ENCODE measurements around the gene CRACDL.

The CRACDL gene

DNA sequence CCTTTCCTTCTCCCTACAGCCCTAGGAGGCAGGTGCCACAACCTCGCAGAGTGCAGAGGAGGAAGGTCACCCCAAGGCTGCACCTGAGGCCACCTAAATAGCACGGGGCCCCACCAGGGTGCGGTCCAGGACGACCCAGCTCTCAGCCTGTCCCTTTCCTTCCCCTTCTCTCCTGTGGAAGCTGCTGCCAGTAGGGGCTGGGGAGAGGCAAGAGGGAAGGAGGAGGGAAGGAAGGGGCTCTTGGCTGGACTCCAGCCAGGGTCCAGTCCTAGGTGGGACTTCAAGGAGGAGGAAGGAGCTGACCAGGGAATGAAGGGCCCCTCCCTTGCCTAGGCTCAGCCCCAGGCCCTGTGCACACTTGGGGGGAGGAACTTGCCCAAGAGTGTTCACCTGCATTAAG is 11.1 kb downstream of the CRACDL start:
- DNase-seq, result no peak

DNA sequence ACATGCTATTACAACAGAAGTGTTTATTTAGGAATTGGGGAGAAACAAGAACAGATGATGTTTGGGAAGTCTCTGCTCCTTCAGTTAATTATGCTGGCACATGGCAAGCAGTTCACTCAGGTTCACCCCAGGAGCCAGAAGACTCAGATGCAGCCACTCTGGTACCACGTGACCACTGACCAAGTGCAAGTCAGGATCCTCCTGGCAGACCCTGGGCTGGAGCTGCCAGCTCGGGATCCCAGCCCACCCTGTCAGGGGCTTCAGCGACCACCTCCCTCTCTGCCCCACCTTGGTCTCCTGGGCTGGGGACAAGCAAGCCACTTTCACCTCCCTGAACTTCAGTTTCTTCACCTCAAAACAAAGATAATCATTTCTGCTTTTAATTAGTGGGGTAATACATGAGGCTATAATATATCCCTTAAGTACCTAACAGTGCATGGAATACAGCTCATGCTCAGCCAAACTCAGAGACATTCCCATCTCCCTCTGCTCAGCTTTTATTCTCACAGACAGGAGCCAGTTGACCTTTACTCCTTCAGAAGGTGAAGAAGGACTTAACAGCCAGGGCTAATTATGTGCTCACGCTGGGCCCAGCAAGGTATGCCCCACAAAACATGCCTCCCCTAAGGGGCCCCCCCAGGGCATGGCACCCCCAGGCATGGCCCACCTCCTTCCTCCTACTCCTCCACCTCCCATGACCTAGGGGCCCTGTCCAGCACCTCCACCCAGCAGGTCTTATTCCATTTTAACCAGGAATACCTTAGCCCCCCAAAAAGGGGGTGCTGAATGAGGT is 11.8 kb downstream of the CRACDL start:
- no peak for DNase-seq

DNA sequence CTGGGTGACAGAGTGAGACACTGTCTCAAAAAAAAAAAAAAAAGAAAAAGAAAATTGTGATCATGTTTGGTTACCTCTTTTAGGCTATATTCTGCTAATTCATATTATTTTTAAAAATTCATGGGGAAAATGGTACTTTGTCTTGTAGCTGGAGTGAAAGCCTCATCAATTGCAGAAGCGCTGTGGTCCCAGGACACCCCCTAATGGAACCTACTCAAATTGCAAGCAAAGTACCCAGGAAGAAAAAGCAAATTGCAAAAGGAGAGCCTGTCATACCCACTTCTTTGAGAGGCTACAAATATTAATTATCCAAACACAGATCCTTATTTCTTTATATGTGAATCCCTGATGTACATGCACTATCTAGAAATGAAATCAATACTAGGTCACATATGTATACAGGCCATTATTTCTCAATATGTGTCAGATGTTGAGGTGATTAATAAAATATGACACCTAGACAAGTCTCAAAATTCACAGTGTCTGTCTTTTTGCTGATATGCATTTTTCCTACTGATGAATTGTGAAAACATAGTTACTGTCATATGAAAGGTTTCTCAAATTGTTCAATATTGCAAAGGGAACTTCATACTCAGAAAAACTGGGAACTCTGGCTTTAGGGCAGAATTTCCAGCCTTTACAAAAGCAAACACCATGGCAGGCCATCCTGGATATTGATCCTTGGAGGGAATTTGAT is 12.6 kb downstream of the CRACDL start:
- DNase-seq, result no peak

DNA sequence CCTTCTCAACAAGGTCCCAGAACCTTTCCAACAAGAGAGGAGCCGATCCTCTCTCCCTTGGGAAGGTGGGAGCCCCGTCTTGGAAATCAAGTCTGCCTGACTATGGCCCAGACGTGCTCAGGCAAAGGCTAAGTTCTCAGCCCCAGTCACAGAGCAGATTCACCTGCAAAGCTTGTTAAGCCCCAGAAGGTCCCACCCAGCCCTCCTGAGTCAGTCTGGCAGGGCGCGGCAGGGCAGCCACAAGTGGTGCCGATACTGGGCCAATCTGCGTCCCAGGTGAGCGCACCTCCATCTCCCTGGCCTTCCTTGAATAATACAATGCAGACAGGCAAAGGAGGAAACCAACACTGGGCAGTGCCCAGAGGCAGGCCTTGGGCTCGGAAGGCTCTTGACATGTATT is 15.0 kb downstream of the CRACDL start:
- no peak for DNase-seq

DNA sequence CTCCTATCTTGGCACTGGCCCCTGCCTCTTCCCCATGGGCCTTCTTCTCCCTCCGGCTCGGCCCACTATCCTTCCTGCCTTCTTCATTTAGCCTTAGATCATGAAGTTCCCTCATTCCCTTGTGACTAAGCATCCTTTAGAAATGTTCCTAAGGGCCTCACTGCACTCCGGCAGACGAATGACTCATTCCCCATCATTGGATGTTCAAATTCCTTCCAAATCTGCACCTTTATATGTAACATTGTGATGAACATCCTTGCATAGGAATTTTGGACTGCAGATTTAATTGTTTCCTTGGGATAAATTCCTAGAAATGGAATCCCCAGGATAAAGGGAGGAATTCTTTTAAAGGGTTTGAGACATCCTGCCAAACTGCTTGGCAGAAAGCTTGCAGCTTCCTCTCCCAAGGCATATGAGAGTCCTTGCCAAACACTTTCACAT is 19.0 kb downstream of the CRACDL start:
- DNase-seq, result no peak

DNA sequence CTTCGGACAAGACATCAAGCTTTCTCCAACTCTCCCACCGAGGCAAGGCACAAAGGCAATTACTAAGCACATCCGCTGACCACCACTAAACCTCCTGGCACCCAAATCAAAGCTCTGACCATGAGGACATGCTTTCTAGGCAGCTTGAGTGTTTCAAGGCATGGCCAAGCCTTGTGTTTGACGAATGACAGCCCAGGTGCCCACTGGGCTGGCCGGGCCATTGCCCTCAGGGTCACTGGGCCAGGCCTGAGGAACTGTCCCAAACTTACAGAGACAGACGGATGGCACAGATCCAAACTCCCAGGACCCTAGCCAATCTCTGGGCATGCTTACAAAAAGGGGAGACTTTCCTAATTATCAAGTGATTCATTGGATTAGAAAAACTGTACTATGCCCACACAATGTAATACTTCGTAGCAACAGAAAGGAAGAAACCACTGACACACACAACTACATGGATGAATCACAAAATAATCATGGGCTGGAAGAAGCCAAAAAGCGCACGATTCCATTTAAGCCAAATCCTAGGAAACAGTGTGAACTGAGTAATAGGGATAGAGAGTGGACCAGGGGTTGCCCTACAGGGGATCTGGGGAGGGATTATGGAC is 20.2 kb downstream of the CRACDL start:
- DNase-seq, result no peak

DNA sequence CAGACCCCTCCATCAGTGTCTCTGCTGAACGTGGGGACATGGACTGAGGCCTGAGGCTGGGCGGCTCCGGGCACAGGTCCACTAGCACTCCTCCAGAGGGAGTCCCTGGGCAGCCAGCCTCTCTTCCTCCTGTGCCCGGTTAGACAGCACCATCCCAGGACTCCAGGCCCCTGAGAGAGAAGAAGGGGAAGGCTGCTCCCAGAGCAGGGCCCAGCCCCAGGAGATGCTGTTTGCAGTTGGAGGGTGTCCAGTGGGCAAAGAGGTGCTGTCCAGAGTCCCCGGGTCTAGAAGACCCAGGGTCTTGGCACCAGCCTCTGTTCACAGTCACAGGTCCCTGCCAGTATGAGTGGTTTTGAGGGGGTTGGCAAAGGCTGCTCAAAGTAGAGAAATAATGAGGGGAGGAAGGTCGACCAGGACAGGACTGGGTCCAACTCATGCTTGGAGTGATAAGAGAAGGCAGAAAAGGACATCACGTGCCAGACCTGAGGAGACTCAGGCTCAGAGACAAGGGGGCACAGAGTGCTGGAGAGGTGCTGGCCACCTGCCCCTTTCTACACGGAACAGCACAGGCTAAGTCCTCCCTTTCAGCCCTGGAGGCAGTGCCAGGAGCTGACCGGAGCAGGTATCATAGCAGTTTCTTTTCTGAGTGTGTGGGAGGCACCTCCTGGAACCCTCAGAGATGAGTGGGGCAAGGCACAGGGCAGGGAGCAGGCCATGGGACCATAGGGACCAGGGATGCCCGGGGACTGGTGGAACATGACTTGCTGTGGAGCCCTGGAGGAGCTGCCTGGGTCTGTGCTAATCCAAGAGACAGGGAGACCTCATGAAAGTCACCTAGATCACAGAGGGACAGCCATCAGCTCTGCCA is 21.1 kb downstream of the CRACDL start:
- DNase-seq, result no peak

DNA sequence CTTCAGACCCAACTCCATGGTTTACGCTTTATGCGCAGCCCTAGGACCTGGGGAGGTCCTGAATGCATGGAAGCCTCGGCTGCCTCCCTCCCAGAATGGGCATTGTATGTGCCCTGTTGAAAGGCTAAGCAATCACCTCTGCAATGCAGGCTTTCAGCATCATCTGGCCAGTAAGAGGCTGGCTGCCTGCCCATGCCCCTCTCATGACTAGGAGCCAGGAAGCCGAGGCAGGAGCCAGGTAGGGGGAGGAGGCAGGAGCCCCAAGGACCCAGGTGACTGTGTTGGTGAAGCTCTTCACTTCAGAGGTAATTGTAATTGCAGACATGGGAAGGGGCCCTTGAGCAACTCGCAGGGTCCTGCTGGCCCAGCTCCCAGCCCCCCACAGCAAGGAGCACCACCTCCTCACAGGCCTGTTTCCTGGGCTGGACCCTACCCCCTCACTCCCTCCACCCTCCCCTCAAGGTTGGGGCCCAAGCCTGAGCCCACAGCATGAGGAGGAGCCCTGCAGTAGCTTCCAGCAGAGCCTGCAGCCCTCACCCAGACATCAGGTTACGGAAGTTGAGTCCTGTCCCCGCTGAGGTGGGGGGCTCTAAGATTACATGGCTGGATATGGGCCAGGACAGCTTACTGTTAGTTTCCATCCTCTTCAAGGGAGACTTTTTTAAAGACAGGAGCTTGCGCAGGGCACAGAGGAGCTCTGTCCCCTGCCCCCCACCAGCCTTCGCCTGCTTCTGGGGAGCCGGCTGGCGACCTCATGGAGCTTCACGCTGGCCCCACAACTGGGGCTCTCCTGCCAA is 21.9 kb downstream of the CRACDL start:
- DNase-seq, result no peak

DNA sequence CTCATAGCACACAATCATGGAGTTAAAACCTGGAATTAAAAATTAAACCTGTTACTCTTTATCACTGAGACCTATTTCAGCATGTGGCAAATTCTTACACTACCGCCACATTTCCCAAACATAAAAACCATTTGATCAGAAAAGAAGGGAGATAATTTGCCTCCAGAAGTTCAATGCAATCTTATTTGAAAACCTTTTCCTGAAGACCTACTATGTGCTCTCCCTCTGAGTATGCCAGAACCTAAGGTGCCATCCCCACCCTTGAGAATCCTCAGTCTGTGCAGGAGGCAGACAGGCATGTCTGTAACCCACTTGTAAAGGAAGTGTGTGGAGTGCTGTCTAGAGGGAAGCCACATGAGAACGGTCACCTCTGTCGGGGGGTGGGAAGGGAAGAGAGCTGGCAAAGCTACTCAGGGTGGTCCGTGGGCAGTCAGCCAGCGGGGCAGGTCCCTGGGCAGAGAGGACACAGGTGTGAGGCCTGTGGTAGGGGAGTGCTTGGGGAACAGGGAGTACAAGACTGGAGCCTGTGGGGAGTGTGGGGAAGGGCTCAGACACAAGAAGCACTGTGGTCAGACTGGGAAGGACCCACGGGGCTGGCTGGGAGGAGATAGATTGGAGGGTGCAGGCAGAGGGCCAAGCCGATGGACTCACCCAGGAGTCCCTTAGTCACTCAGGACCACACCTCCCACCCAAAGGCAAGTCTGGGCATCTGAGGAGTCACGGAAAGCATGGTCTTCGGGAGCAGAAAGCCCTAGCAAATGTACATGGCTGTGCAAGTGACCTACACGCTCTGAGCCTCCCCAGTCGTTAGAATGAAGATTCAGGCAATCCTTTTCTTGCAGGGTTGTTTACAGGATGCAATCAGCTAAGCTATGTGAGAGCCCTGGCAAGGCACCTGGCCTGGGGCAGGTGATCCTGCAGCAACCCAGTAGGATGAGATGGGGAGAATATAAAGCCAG is 22.8 kb downstream of the CRACDL start:
- DNase-seq, result no peak

DNA sequence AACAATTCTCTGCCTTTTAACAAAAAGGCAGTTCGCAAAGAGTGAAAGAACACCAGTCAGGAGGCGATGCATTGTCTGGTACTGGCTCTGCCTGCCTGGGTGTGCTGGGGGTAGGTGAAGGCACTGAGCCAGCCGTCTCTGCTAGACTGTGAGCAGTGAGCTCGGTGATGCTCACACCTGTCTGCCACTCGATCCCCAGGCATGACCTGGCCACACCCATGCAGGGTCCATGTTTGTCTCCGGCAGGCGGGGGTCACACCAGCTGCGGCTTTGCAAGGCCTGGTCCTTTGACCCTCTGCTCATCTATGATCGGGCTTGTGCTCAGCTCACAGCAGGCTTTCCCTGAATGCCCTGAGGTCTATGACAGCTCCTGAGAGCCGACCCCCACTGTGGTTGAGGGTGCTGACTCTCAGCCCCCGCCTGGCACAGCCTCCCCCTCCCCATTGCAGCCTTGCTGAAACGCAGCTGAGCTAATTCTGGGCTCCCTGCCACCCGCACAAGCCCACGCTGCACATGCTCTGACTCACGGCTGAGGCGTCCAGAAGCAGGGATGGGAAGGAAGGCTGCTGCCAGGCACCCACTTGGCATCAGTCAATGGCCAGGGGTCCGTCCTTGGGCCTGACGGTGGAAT is 23.7 kb downstream of the CRACDL start:
- peak; percentile 57 for DNase-seq

DNA sequence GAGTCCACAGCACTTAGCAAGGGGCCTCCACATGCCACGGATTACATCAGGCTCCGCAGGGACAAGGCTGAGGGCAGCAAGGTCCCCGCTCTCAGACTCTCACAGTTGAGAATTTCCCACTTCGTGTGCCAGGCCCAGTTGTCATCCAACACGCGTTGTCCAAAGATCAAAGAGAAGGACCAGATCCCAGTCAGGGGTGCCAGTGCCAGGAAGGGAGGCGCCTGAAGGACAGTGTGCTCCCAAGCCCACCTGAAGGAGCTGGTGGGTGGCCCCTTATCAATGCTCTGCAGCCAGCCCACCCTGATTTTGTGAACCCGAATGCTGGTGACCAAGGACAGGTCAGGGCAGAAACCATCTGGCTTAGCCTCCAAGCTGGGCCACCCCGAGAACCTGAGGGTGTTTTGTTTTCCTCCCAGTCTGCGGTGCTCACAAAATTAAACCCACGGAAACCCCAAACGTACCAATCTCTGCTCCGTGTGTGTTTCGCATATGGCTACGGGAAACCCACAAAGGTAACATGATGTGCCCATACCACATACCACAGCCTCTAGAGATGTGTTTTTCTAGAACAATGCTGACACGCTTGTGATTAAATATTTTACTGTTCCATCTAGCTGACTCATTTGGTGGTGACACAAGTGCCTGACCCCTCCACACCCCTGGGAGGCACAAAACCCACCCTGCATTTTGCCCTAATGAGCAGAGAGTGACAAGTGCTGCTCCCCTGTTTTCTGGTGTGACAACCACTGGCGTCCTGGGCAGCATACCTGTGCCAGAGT is 24.5 kb downstream of the CRACDL start:
- DNase-seq, result no peak

DNA sequence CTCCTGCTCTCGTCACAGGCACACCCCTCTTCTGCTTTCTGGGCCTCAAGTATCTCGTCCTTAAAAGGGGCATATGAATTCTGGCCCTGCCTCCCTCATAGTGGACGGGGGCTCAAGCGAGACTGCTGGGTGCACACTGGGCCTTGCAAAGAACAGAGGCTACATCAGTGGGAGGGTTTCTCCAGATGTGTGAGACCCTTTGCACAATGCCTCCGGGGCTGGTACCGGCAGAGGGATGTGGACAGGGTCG is 25.0 kb downstream of the CRACDL start:
- DNase-seq, result no peak

DNA sequence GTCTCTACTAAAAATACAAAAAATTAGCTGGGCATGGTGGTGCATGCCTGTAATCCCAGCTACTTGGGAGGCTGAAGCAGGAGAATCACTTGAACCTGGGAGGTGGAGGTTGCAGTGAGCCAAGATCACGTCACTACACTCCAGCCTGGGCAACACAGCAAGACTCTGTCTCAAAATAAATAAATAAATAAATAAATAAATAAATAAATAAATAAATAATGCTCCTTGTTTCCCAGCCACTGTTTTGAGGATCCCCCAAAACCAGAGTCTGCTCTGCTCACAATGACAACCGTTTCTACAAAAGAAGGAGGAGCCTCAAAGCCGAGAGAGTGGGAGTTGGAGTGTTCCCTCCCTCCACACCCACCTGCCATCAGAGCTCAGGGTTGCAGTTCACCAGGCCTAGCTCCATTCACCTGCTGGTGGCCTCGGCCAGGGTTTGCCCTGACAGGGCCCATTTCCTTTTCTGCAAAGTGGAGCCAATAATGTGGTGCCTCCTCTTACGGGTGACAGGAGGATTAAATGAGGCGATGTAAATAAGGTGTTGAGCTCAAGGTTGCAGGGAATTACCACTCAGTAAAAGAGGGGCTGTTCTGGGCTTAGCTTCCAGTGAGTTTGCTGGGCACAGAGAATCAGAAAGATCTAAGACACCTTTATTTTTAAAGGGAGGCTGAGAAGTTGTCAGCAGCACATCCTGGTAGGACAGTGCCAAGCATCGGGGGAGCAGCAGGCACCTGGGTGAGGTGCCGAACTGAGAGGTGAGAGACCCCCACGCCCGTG is 25.5 kb downstream of the CRACDL start:
- DNase-seq, result no peak

DNA sequence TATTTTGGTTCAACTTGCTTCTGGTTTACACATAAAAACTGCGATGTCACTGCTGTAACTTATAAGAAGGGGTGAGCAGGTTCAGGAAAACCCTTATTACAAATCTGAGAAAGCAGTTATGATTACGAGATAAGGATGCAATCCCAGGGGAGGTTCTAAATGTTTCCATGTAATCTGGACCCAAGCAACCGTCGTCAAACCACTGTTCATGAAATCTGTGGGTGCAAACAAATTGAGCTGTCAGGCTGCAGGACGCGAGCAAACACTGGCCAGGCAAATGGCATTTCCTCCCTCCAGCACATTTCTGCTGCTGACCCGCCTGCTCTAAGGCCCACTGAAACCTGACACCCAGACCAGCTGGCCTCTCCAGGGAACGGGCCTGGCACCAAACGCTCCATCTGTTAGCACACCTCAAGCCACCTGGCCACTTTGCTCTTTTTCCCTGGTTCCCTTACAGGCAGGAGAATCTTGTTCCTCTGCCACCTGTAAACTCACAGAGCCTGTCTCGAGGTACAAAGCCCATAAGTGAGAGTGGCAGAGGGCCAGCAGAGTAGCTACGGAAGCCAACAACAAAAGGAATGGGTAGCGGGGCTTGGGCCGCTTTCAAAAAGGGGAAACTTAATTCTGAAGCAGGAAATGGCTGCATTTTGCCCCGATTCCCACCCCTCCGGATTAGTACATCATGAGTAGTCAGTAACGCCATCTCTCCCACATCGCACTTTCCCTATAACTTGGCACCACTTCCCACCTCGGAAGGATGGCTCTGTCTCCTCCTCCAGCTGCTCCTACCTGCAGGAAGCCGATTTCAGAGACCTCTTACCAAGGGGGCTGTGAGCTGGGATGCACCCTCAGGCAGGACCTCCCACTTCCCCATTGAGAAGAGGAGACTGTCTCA is 26.5 kb downstream of the CRACDL start:
- DNase-seq, result peak; percentile 94

DNA sequence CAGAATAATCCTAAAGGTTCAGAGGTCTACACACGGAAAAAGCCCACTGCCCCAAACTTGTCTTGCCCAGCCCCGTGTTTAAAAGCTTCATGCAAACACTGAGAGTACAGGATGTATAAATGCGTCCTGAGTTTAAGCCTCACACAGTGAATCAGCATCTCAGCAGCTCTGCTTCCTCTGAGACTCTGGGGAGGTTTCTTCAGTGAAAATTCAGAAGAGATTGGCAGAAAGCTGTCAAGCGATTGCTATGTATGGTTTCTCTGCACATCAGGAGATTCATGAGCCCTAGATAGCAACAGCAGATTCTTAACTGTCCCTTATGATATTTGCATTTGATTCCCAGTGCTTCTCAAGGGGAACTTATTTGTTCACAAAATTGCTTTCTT is 27.1 kb downstream of the CRACDL start:
- no peak for DNase-seq

DNA sequence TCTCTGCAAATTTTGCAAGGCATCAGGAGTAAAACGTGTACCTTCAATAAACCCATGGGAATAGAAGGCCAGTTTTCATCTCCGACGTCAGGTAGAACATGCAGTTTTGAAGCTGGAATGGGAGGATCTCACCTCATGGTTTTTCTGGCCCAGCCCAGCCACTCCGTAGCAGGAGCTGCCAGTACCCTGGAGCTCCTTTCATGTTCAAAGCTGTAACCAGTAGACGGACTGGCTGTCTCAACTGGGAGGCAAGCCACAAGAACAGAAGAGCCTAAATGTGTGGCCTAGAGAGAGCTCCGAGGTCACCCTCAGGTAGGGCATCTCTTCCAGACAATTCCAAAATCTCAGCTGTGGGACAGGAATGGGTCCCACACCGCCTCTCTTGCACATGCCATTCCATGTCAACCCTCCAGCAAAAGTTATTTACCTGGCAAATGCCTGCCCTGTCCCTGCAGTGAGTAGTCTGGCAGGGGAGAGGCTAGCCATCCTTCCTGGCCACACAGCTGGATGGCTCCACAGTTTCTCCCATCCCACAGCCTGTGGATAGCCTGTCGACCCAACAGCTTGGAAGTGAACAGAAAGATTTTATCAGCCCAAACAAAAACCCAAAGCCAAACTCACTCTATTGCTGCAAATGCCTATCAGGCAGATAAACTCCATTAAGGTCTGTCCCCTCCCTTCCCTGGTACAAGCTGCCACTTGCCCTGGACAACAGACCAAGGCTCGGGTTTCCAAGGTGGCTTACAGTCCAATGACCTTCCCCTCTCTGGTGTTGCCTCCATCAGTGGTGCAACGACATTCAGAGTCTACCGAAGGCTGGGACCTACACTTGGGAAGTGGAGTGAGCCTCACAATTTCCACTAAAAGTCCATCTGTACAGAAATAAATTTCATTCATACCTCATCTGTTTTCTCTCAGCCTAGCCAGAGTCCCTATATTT is 27.8 kb downstream of the CRACDL start:
- DNase-seq, result peak; percentile 36

DNA sequence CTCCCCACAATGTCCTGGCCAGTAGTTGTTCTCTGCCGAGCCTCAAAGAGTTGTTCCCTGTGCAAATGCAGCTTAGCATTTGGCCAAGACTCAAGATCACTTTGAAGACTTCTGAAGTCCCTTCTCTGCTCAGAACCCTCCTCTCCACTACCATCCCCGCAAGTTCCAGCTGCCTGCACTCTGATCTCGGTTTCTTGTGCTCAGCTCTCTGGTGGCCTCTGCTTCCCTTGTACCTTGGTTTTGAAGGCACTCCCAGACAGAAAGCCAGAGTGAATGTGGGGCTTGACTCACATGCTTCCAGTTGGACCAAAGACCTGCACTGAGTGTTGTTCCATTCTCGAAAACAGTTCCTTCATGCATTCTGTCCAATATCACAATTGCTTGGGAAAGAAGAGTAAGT is 28.6 kb downstream of the CRACDL start:
- DNase-seq, result no peak
